H9 (cell line): ENCODE data around the gene TMEM238. TPM values are rescaled to one million over a fixed set of nuclear protein-coding genes. Genes with fewer than 3 reads are reported as not detected.

Experiments
- DNase-seq: peaks from one replicate; pipeline ENCODE4 v3.0.0-alpha.2; 2017
- H2AFZ ChIP-seq: one replicate; pipeline ENCODE4 v1.6.1; 2013; ENCODE audit warnings: mild to moderate bottlenecking, low read length, control low read depth, moderate library complexity
- H2AK5ac ChIP-seq: 2 replicates; pipeline ENCODE4 v1.6.1; 2013; ENCODE audit warnings: low read length, control low read depth, mixed read lengths; ENCODE audit not compliant: insufficient read length
- H2BK120ac ChIP-seq: one replicate; pipeline ENCODE4 v1.6.1; 2013; ENCODE audit warnings: low read depth, mild to moderate bottlenecking, low read length, control low read depth, inconsistent platforms; ENCODE audit not compliant: poor library complexity, severe bottlenecking
- H2BK12ac ChIP-seq: 2 replicates; pipeline ENCODE4 v1.6.1; 2013; ENCODE audit warnings: low read length, control low read depth, mixed read lengths, low read depth; ENCODE audit not compliant: insufficient read length
- H2BK15ac ChIP-seq: 2 replicates; pipeline ENCODE4 v1.6.1; 2013; ENCODE audit warnings: low read depth, low read length, control low read depth
- H2BK20ac ChIP-seq: one replicate; pipeline ENCODE4 v1.6.1; 2013; ENCODE audit warnings: low read depth, mild to moderate bottlenecking, low read length, control low read depth, inconsistent platforms; ENCODE audit not compliant: poor library complexity, severe bottlenecking
- H2BK5ac ChIP-seq: 2 replicates; pipeline ENCODE4 v1.6.1; 2013; ENCODE audit warnings: low read length, control low read depth, mixed read lengths; ENCODE audit not compliant: insufficient read length
- H3K14ac ChIP-seq: 2 replicates; pipeline ENCODE4 v1.6.1; 2013; ENCODE audit warnings: low read length, control low read depth; ENCODE audit not compliant: insufficient read depth
- H3K18ac ChIP-seq: 2 replicates; pipeline ENCODE4 v1.6.1; 2013; ENCODE audit warnings: low read depth, mild to moderate bottlenecking, mixed read lengths, low read length, control low read depth; ENCODE audit not compliant: insufficient read length
- H3K23ac ChIP-seq: 2 replicates; pipeline ENCODE4 v1.6.1; 2013; ENCODE audit warnings: low read length, control low read depth, mixed read lengths, low read depth; ENCODE audit not compliant: insufficient read length
- H3K23me2 ChIP-seq: 2 replicates; pipeline ENCODE4 v1.6.1; 2013; ENCODE audit warnings: low read depth, mild to moderate bottlenecking, mixed read lengths, low read length, control low read depth; ENCODE audit not compliant: insufficient read length, poor library complexity, severe bottlenecking
- H3K27ac ChIP-seq: 2 replicates; pipeline ENCODE4 v1.5.1; 2013; ENCODE audit warnings: low read length, control low read depth, mixed read lengths, low read depth; ENCODE audit not compliant: insufficient read length
- H3K27me3 ChIP-seq: 2 replicates; pipeline ENCODE4 v1.6.1; 2013; ENCODE audit warnings: low read length, control low read depth, inconsistent platforms; ENCODE audit not compliant: insufficient read depth
- H3K4ac ChIP-seq: 2 replicates; pipeline ENCODE4 v1.6.1; 2013; ENCODE audit warnings: low read depth, mild to moderate bottlenecking, control low read depth, inconsistent platforms, low read length, moderate library complexity
- H3K4me1 ChIP-seq: 2 replicates; pipeline ENCODE4 v1.6.1; 2013; ENCODE audit warnings: low read length, control low read depth, inconsistent platforms; ENCODE audit not compliant: insufficient read depth
- H3K4me2 ChIP-seq: 2 replicates; pipeline ENCODE4 v1.6.1; 2013; ENCODE audit warnings: low read length, control low read depth, mixed read lengths; ENCODE audit not compliant: insufficient read length, insufficient read depth
- H3K56ac ChIP-seq: 2 replicates; pipeline ENCODE4 v1.6.1; 2013; ENCODE audit warnings: low read depth, mild to moderate bottlenecking, mixed read lengths, low read length, control low read depth; ENCODE audit not compliant: insufficient read length
- H3K79me1 ChIP-seq: 2 replicates; pipeline ENCODE4 v1.6.1; 2013; ENCODE audit warnings: low read depth, mild to moderate bottlenecking, moderate library complexity, low read length, control low read depth, inconsistent platforms; ENCODE audit not compliant: insufficient read depth, poor library complexity, severe bottlenecking
- H3K79me2 ChIP-seq: 2 replicates; pipeline ENCODE4 v1.6.1; 2013; ENCODE audit warnings: low read length, control low read depth, inconsistent platforms; ENCODE audit not compliant: insufficient read depth
- H3K9ac ChIP-seq: 2 replicates; pipeline ENCODE4 v1.6.1; 2013; ENCODE audit warnings: low read length, control low read depth, mixed read lengths; ENCODE audit not compliant: insufficient read length; ENCODE audit errors: extremely low read depth
- H3K9me3 ChIP-seq: one replicate; pipeline ENCODE4 v1.6.1; 2013; ENCODE audit warnings: low read depth, low read length, inconsistent platforms; ENCODE audit not compliant: control insufficient read depth
- H3T11ph ChIP-seq: one replicate; pipeline ENCODE4 v1.6.1; 2013; ENCODE audit warnings: mild to moderate bottlenecking, low read length, control low read depth, inconsistent platforms
- H4K20me1 ChIP-seq: one replicate; pipeline ENCODE4 v1.6.1; 2013; ENCODE audit not compliant: control insufficient read depth, insufficient read length, insufficient read depth
- H4K5ac ChIP-seq: 2 replicates; pipeline ENCODE4 v1.6.1; 2013; ENCODE audit warnings: low read depth, mild to moderate bottlenecking, mixed read lengths, low read length, control low read depth; ENCODE audit not compliant: insufficient read length
- H4K8ac ChIP-seq: replicated peaks from 2 replicates; pipeline ENCODE4 v1.6.1; 2013; ENCODE audit warnings: low read length, control low read depth, mixed read lengths, low read depth; ENCODE audit not compliant: insufficient read length
- H4K91ac ChIP-seq: 2 replicates; pipeline ENCODE4 v1.6.1; 2013; ENCODE audit warnings: low read depth, mild to moderate bottlenecking, moderate library complexity, mixed read lengths, low read length, control low read depth; ENCODE audit not compliant: insufficient read length
- H3K27ac Mint-ChIP-seq, 3 experiments: 2 replicates in 2 of 3; 3 replicates in 1 of 3; pipeline ENCODE4 v1.8.0; 2020 to 2021; ENCODE audit warnings: mixed read lengths in 3 of 3, mild to moderate bottlenecking in 1 of 3, moderate library complexity in 1 of 3
- H3K27me3 Mint-ChIP-seq: 2 replicates; pipeline ENCODE4 v1.8.0; 2021; ENCODE audit warnings: low read depth, mild to moderate bottlenecking, moderate library complexity, mixed read lengths
- H3K36me3 Mint-ChIP-seq, 3 experiments: 2 replicates in 2 of 3; 3 replicates in 1 of 3; pipeline ENCODE4 v1.8.0; 2020 to 2021; ENCODE audit warnings: low read depth in 3 of 3, mixed read lengths in 3 of 3; ENCODE audit not compliant: insufficient read depth in 1 of 3
- H3K4me1 Mint-ChIP-seq, 2 experiments: 2 replicates each; pipeline ENCODE4 v1.8.0; 2020; ENCODE audit warnings: mixed read lengths in 2 of 2
- H3K4me3 Mint-ChIP-seq, 2 experiments: 2 replicates in 1 of 2; 3 replicates in 1 of 2; pipeline ENCODE4 v1.8.0; 2020 to 2021; ENCODE audit warnings: mild to moderate bottlenecking in 2 of 2, mixed read lengths in 2 of 2, moderate library complexity in 1 of 2
- H3K9me3 Mint-ChIP-seq, 2 experiments: 2 replicates in 1 of 2; 3 replicates in 1 of 2; pipeline ENCODE4 v1.8.0; 2020; ENCODE audit warnings: mild to moderate bottlenecking in 2 of 2, mixed read lengths in 2 of 2, moderate library complexity in 1 of 2
- CTCF ChIP-seq: fragments of 200-600 bp; sonication (generic); conservative IDR thresholded peaks from 3 replicates; pipeline ENCODE4 v1.8.0; 2021; ENCODE audit warnings: antibody characterized with exemption, mild to moderate bottlenecking
- WGBS: extraction: QIAGEN DNeasy Blood & Tissue Kit; methylation state at CpG from one replicate; pipeline ENCODE4 v1.1.7; 2013; ENCODE audit warnings: missing lambda C conversion rate, low lambda C conversion rate, mixed read lengths; ENCODE audit not compliant: insufficient read length; ENCODE audit errors: extremely low coverage; 5-methylcytosine and 5-hydroxymethylcytosine counted together
- total RNA-seq: library from RNA; stranded (reverse); gene quantifications from 2 replicates; pipeline ENCODE4 v1.2.1, GENCODE V29; 2021

Gene TMEM238
- total RNA-seq, 1 experiment from 2014 or later = 4.8 TPM

DNA sequence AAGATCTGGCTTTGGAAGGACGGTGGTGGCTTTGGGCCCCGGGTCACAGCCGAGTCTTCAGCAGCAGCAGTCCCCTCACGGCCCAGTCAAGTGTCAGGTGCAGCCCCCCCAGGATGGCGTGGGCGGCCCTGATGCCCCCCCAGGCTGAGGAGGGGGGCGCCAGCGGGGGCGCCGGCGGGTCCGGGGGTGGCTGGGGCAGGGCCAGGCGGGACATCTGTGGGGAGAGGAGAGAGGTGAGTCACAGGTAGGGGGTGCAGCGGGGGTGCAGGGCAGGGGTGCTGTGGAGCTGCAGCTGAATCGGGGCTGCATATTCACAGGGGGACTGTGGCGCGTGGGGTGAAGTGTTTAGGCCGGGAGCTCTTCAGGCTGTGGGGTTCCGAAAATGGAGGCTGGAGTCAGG is 18.1 kb downstream of the TMEM238 start:
- no peak for DNase-seq
- Histone ChIP-seq H3K23ac (no peak overlapping the region), H3K4me1 (no peaks in the 10 kb centered on the region), H2BK5ac (no peak overlapping the region), H3K23me2 (peaks cover 10% of the 10 kb centered on the region), H3K18ac (no peak overlapping the region), H3K9me3 (no peaks in the 10 kb centered on the region), H4K8ac (no peak overlapping the region), H3K9ac (no peak overlapping the region), H2BK12ac (no peak overlapping the region), H2AFZ (no peak overlapping the region), H4K20me1 (no peaks in the 10 kb centered on the region), H3K4ac (no peak overlapping the region), H4K5ac (no peak overlapping the region), H3K14ac (no peak overlapping the region), H3T11ph (no peak overlapping the region), H3K79me1 (no peaks in the 10 kb centered on the region), H4K91ac (no peak overlapping the region), H3K27me3 (peaks cover 4% of the 10 kb centered on the region), H3K56ac (no peak overlapping the region), H2BK120ac (no peak overlapping the region), H2BK15ac (no peak overlapping the region), H2BK20ac (no peak overlapping the region), H3K4me2 (no peak overlapping the region), H3K27ac (no peak overlapping the region), H2AK5ac (no peak overlapping the region), H3K79me2 (no peaks in the 10 kb centered on the region)
- Mint-ChIP-seq H3K4me1 (peaks cover 18 to 32% of the 10 kb centered on the region in 2 experiments), H3K36me3 (peaks cover 0 to 4% (median 0%) of the 10 kb centered on the region in 3 experiments; a peak in 1 of 7 replicates), H3K27ac (no peak overlapping the region), H3K9me3 (peaks cover 0 to 3% of the 10 kb centered on the region in 2 experiments; a peak in 2 of 5 replicates), H3K27me3 (peaks cover 58% of the 10 kb centered on the region), H3K4me3 (no peak overlapping the region)
- no CpG with 5 or more reads among the region's 19 CpGs for WGBS
- no peak for TF ChIP-seq CTCF
